MCF 10A (cell line): ENCODE measurements around the gene P3H3. TPM values are rescaled to one million over a fixed set of nuclear protein-coding genes. Genes with fewer than 3 reads are reported as not detected.

Experiments used
- BruUV-seq: library from RNA; stranded (reverse); fragments of 400-500 nt; replicated peaks from 2 replicates; lab custom pipeline; 2021; lab: Mats Ljungman, UMichigan
- CTCF ChIA-PET: fragments of 300-600 bp; sonication (Branson Sonifier 250); formaldehyde crosslinking; extraction: SDS; loops from one replicate; lab custom pipeline; 2021; ENCODE audit warnings: antibody characterized with exemption, inconsistent platforms; lab: Yijun Ruan, JAX
- POLR2A ChIA-PET: fragments of 300-600, 350-650 bp; sonication (Branson Sonifier 250); formaldehyde crosslinking; extraction: SDS; loops from one replicate; lab custom pipeline; 2020; ENCODE audit warnings: antibody characterized with exemption, inconsistent platforms; lab: Yijun Ruan, JAX
- DNase-seq: peaks from one replicate; pipeline ENCODE4 v3.0.0-alpha.2; 2018; ENCODE audit not compliant: unreplicated experiment
- H3K27ac Mint-ChIP-seq: one replicate; pipeline ENCODE4 v1.8.0; 2022; ENCODE audit warnings: mild to moderate bottlenecking, low read depth, mixed read lengths; ENCODE audit not compliant: unreplicated experiment
- H3K27me3 Mint-ChIP-seq: one replicate; pipeline ENCODE4 v1.8.0; 2022; ENCODE audit warnings: mixed read lengths; ENCODE audit not compliant: insufficient read depth, unreplicated experiment
- H3K36me3 Mint-ChIP-seq: one replicate; pipeline ENCODE4 v1.8.0; 2022; ENCODE audit warnings: mild to moderate bottlenecking, moderate library complexity, mixed read lengths; ENCODE audit not compliant: insufficient read depth, unreplicated experiment
- H3K4me1 Mint-ChIP-seq: one replicate; pipeline ENCODE4 v1.8.0; 2022; ENCODE audit warnings: mixed read lengths; ENCODE audit not compliant: insufficient read depth, unreplicated experiment
- H3K4me3 Mint-ChIP-seq: one replicate; pipeline ENCODE4 v1.8.0; 2022; ENCODE audit warnings: mild to moderate bottlenecking, moderate library complexity, mixed read lengths; ENCODE audit not compliant: unreplicated experiment
- H3K9me3 Mint-ChIP-seq: one replicate; pipeline ENCODE4 v1.8.0; 2022; ENCODE audit warnings: mixed read lengths; ENCODE audit not compliant: unreplicated experiment
- CTCF ChIP-seq: fragments of 200-600 bp; IDR thresholded peaks from one replicate; pipeline ENCODE4 v1.8.0; 2022; ENCODE audit warnings: antibody characterized with exemption, mild to moderate bottlenecking; ENCODE audit not compliant: unreplicated experiment
- intact Hi-C: fragments of 100-400 bp; cut with micrococcal nuclease; formaldehyde crosslinking; loops from 2 replicates; pipeline ENCODE4 v1.14.1; 2022
- total RNA-seq: library from RNA; stranded (reverse); gene quantifications from 2 replicates; pipeline ENCODE4 v1.2.3, GENCODE V29; 2022

The P3H3 gene
- total RNA-seq, 1 experiment from 2014 or later = 0.47 TPM

GRCh38 chr12:6790496-6791150, 37.6 kb upstream of the P3H3 start:
- no peaks in the 10 kb centered on the region for H3K36me3 Mint-ChIP-seq
- H3K4me1 Mint-ChIP-seq = no peaks in the 10 kb centered on the region
- peaks cover 44% of the 10 kb centered on the region for H3K27me3 Mint-ChIP-seq
- intact Hi-C loops = no loop called here
- H3K4me3 Mint-ChIP-seq = no peak overlapping the region
- no peaks in the 10 kb centered on the region for H3K9me3 Mint-ChIP-seq
- CTCF ChIA-PET = interaction anchor here (0.6 to 3.7 kb wide), 5 partner anchors 10 to 311 kb away, joined by 3 to 19 read pairs (median 5); partner anchors contain the start of gene MLF2
- H3K27ac Mint-ChIP-seq = no peak overlapping the region
- BruUV-seq = no TSS peak
- POLR2A ChIA-PET = no interaction called here
- no peak for DNase-seq
- TF ChIP-seq CTCF = no peak

- BruUV-seq = no TSS peak
- Mint-ChIP-seq H3K4me1 (no peaks in the 10 kb centered on the region), H3K4me3 (no peak overlapping the region), H3K9me3 (no peaks in the 10 kb centered on the region), H3K27me3 (peaks cover 55% of the 10 kb centered on the region), H3K36me3 (no peaks in the 10 kb centered on the region), H3K27ac (no peak overlapping the region)
- CTCF ChIA-PET = interaction anchor here (0.6 to 3.7 kb wide), 7 partner anchors 14 to 106 kb away, joined by 3 to 19 read pairs (median 4); partner anchors contain the start of gene MLF2
- TF ChIP-seq CTCF = no peak
- DNase-seq = no peak
- POLR2A ChIA-PET = no interaction called here
- intact Hi-C loops = no loop called here
These were observed 36.2 kb upstream of the P3H3 start for GRCh38 chr12:6791931-6792520.

GRCh38 chr12:6792522-6793201, 35.5 kb upstream of the P3H3 start:
- no TSS peak for BruUV-seq
- H3K9me3 Mint-ChIP-seq = no peaks in the 10 kb centered on the region
- POLR2A ChIA-PET = no interaction called here
- no peaks in the 10 kb centered on the region for H3K4me1 Mint-ChIP-seq
- no peak overlapping the region for H3K4me3 Mint-ChIP-seq
- TF ChIP-seq CTCF = no peak
- intact Hi-C loops = no loop called here
- H3K27me3 Mint-ChIP-seq = peaks cover 58% of the 10 kb centered on the region
- peak overlapping the region; percentile 14 for H3K27ac Mint-ChIP-seq
- H3K36me3 Mint-ChIP-seq = no peaks in the 10 kb centered on the region
- CTCF ChIA-PET = interaction anchor here (0.5 to 3.7 kb wide), 8 partner anchors 15 to 1122 kb away, joined by 3 to 19 read pairs (median 6); partner anchors contain the start of gene MLF2
- no peak for DNase-seq

GRCh38 chr12:6795088-6795487, 33.1 kb upstream of the P3H3 start:
- CTCF ChIA-PET = interaction anchor here (0.7 to 1.8 kb wide), 3 partner anchors 16 to 26 kb away, joined by 3 to 4 read pairs (median 3); no protein-coding TSS in a partner anchor

More at GRCh38 chr12:6795088-6795487, 33.1 kb upstream of the P3H3 start:
- intact Hi-C loops = no loop called here
- H3K4me1 Mint-ChIP-seq = no peaks in the 10 kb centered on the region
- BruUV-seq = no TSS peak
- H3K9me3 Mint-ChIP-seq = no peaks in the 10 kb centered on the region
- H3K27ac Mint-ChIP-seq = no peak overlapping the region
- no peak for DNase-seq
- no peaks in the 10 kb centered on the region for H3K36me3 Mint-ChIP-seq
- POLR2A ChIA-PET = no interaction called here
- no peak overlapping the region for H3K4me3 Mint-ChIP-seq
- peaks cover 50% of the 10 kb centered on the region for H3K27me3 Mint-ChIP-seq
- no peak for TF ChIP-seq CTCF
